Spleen (tissue), 11 donors: ENCODE data around the gene NOP56. TPM values are rescaled to one million over a fixed set of nuclear protein-coding genes. Genes with fewer than 3 reads are reported as not detected.

Experiments used
- DNase-seq: peaks from one replicate; pipeline ENCODE4 v3.0.0-alpha.2; 2020
- H3K27ac ChIP-seq, 8 donors: fragments of 200-600 bp; sonication (generic) in 7 of 8; 1 replicate in 4 of 8; 2 replicates in 4 of 8; pipeline versions ENCODE4 v1.5.0 to v1.8.0; 2016 to 2021; ENCODE audit warnings: inconsistent platforms in 4 of 8, mild to moderate bottlenecking in 4 of 8, moderate library complexity in 1 of 8
- H3K27me3 ChIP-seq, 7 donors: fragments of 200-600 bp; sonication (generic) in 6 of 7; replicated peaks in 1 of 7; 1 replicate in 4 of 7; 2 replicates in 3 of 7; pipeline versions ENCODE4 v1.5.0 to v1.8.0; 2016 to 2021; ENCODE audit warnings: inconsistent platforms in 3 of 7, mild to moderate bottlenecking in 1 of 7
- H3K36me3 ChIP-seq, 6 donors: fragments of 200-600 bp; sonication (generic) in 5 of 6; 1 replicate in 4 of 6; 2 replicates in 2 of 6; pipeline versions ENCODE4 v1.5.0 to v1.8.0; 2016 to 2021; ENCODE audit warnings: inconsistent platforms in 2 of 6
- H3K4me1 ChIP-seq, 6 donors: fragments of 200-600 bp; sonication (generic) in 5 of 6; 1 replicate in 3 of 6; 2 replicates in 3 of 6; pipeline versions ENCODE4 v1.5.0 to v1.8.0; 2016 to 2021; ENCODE audit warnings: inconsistent platforms in 3 of 6
- H3K4me3 ChIP-seq, 8 donors: fragments of 200-600 bp; sonication (generic) in 7 of 8; 1 replicate in 4 of 8; 2 replicates in 4 of 8; pipeline versions ENCODE4 v1.5.0 to v1.8.0; 2016 to 2021; ENCODE audit warnings: inconsistent platforms in 4 of 8, mild to moderate bottlenecking in 4 of 8, moderate library complexity in 2 of 8
- H3K9me3 ChIP-seq, 8 donors: fragments of 200-600 bp; sonication (generic) in 7 of 8; 1 replicate in 4 of 8; 2 replicates in 4 of 8; pipeline versions ENCODE4 v1.5.0 to v1.8.0; 2016 to 2021; ENCODE audit warnings: inconsistent platforms in 4 of 8
- POLR2A ChIP-seq, 3 donors: fragments of 450-650 bp; IDR thresholded peaks; one replicate each; pipeline ENCODE4 v1.5.1; 2017; ENCODE audit warnings: antibody characterized with exemption in 3 of 3, mild to moderate bottlenecking in 1 of 3
- POLR2AphosphoS5 ChIP-seq, 3 donors: sonication (generic); formaldehyde crosslinking; IDR thresholded peaks; one replicate each; pipeline ENCODE4 v1.5.1; 2017; ENCODE audit warnings: antibody characterized with exemption in 3 of 3
- WGBS, 5 donors: extraction: QIAGEN DNeasy Blood & Tissue Kit in 3 of 5; methylation state at CpG; one replicate each; pipeline versions ENCODE4 v1.1.5 to v1.1.7; 2013 to 2018; 5-methylcytosine and 5-hydroxymethylcytosine counted together
- intact Hi-C: fragments of 100-400 bp; cut with DNase I; formaldehyde crosslinking; loops from one replicate; pipeline ENCODE4 v1.15.0; 2023; ENCODE audit warnings: low total_unique reads
- polyA plus RNA-seq, 3 donors: library from polyadenylated mRNA; stranded (reverse); fragments of 200-250 nt; gene quantifications; one replicate each; pipeline ENCODE4 v1.2.1, GENCODE V29; 2013
- total RNA-seq, 7 donors: library from RNA; depleted of rRNA in 3 of 7; stranded (reverse); fragments of >200 nt in 3 of 7; fragmentation: NEBNext Ultra II Directional in 4 of 7; extraction: Animal tissue kit (Norgen Biotek cat#: 25700) in 4 of 7; gene quantifications; one replicate each; pipeline versions ENCODE4 v1.1.0 to v1.2.1, GENCODE V29; 2016 to 2021
- TF ChIP-seq, protein P1 (sequence below), 11 experiments: fragments of 200-600 bp in 7 of 11; fragments of 450-650 bp in 4 of 11; sonication (generic) in 4 of 11; IDR thresholded peaks in 8 of 11; conservative IDR thresholded peaks in 3 of 11; 1 replicate in 7 of 11; 2 replicates in 4 of 11; pipeline versions ENCODE4 v1.4.0 to v1.8.0; 2016 to 2021; ENCODE audit warnings: antibody characterized with exemption in 11 of 11, inconsistent platforms in 4 of 11, mild to moderate bottlenecking in 1 of 11
- donor health status: healthy with polysubstance abuse.
- donor health status: DM: no; HTN: no; CAD: no; lungs with moderate emphysema.
- donor health status: DM: no; HTN: no; CAD: no.
- donor health status: Bipolar disorder and iron deficiency.
- donor health status: healthy.
- donor health status: DM: no; HTN: no; CAD: no.
- donor health status: DM: yes; HTN: yes; CAD: no.

NOP56 gene
- total and polyA plus RNA-seq, 10 donors: 82.1 to 208 (median 136) TPM

DNA sequence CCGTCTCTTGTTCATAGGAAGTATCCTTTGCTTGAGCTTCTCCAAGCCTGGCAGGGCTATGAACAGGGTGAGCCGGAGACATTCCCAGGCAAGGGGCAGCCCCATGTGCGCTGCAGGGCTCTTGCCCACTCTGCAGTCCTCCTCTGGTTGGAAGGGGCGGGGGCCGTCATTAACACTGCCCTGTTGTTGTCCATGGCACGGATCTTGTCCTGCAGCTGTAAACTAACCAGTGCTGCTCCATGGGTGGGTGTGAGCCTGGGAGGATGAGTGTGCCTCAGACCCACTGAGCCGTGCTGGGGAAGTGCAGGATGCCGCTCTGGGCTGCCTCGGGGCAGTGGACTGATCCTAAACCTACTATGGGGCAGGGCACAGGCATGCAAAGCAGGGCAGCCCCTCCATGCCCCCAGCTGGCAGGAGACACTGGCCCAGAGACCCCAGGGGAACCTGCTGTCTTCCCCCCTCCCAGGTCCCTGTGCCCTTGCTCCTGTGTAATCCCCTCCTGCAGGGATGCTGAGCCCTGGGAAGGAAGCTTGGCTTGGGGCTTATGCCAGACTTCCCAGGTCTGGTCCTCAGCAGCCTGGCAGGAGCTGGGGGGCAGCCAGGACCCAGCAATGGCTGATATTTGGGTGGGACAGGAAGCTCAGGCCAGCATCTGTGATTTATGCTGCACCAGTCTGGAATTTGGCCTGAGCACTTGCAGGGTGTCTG, 48.6 kb downstream of the NOP56 start:
- no peaks in the 10 kb centered on the region for H3K36me3 ChIP-seq
- WGBS, 5 donors: 78 to 100% (median 82%) methylated on average over 1 to 9 of the region's 9 CpGs
- H3K27me3 ChIP-seq: peaks cover 0 to 54% (median 5%) of the 10 kb centered on the region in 7 donors
- TF ChIP-seq POLR2A (IDR thresholded peaks at IDR 0.05) (no peak), POLR2AphosphoS5 (IDR thresholded peaks at IDR 0.05) (no peak)
- TF ChIP-seq, protein P1, sequence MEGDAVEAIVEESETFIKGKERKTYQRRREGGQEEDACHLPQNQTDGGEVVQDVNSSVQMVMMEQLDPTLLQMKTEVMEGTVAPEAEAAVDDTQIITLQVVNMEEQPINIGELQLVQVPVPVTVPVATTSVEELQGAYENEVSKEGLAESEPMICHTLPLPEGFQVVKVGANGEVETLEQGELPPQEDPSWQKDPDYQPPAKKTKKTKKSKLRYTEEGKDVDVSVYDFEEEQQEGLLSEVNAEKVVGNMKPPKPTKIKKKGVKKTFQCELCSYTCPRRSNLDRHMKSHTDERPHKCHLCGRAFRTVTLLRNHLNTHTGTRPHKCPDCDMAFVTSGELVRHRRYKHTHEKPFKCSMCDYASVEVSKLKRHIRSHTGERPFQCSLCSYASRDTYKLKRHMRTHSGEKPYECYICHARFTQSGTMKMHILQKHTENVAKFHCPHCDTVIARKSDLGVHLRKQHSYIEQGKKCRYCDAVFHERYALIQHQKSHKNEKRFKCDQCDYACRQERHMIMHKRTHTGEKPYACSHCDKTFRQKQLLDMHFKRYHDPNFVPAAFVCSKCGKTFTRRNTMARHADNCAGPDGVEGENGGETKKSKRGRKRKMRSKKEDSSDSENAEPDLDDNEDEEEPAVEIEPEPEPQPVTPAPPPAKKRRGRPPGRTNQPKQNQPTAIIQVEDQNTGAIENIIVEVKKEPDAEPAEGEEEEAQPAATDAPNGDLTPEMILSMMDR (IDR thresholded peaks at IDR 0.05 in 8 of 11, conservative IDR thresholded peaks at IDR 0.05 in 3 of 11): no peak
- H3K9me3 ChIP-seq: no peaks in the 10 kb centered on the region
- no peak for DNase-seq
- H3K4me3 ChIP-seq: no peak overlapping the region
- no peak overlapping the region for H3K27ac ChIP-seq
- no peaks in the 10 kb centered on the region for H3K4me1 ChIP-seq
- intact Hi-C loops: no loop called here

DNA sequence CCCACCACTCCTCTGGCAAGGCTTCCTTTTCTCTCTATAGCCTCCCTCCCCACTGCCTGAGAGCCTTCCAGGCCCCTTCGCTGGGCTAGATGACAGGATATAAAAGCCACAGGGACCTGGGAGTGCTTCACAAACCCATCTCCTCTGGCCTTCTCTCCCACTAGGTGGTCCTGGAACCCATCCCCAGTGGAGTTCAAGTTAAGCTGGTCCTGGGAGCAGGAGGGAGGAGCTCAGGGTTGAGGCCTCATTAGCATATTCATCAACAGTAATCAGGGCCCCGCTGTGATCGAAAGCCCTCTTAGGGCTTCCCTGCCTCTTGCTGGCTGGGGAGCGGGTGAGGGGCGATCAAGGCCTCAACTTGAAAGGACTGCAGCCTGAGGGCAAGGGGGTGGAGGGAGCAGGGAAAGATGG, 49.2 kb downstream of the NOP56 start:
- 64 to 87% (median 82%) methylated on average over 5 of the region's 5 CpGs for WGBS, 5 donors
- peaks cover 0 to 52% (median 5%) of the 10 kb centered on the region in 7 donors for H3K27me3 ChIP-seq
- H3K27ac ChIP-seq: no peak overlapping the region
- intact Hi-C loops: no loop called here
- no peaks in the 10 kb centered on the region for H3K4me1 ChIP-seq
- no peak for TF ChIP-seq POLR2A (IDR thresholded peaks at IDR 0.05)
- TF ChIP-seq, protein P1 (IDR thresholded peaks at IDR 0.05 in 8 of 11, conservative IDR thresholded peaks at IDR 0.05 in 3 of 11): no peak
- TF ChIP-seq POLR2AphosphoS5 (IDR thresholded peaks at IDR 0.05): no peak
- no peak for DNase-seq
- no peaks in the 10 kb centered on the region for H3K9me3 ChIP-seq
- H3K4me3 ChIP-seq: no peak overlapping the region
- no peaks in the 10 kb centered on the region for H3K36me3 ChIP-seq

DNA sequence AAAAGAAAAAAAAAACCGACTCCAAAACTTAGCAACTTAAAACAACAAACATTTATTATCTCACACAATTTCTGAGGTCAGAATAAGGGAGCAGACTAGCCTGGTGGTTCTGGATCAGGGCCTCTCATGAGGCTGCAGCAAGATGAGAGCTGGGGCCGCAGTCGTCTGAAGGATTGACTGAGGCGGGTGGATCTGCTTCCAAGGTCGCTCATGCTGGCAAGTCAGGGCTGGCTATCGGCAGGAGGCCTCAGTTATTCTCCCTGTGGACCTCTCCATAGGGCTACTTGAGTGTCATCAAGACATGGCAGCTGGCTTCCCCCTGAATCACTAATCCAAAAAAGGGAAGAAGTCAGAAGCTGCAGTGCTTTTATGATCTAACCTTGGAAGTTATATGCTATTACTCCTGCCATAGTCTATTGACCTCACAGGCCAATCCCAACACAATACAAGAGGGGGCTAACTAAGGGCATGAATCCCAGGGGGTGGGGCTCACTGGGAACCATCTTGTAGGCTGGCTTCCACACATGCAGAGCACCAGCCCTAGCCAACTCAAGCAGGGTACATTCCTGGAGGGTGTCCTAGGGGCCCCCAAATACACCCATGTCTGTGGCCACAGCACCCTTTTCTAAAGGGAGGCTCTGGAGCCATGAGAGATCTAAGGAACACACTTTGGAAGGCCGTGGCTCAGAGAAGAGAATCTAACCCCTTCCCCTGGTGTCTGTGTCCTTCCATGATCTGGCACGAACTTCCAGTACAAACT, 51.5 kb downstream of the NOP56 start:
- WGBS, 5 donors: 83 to 93% (median 90%) methylated on average over 8 of the region's 8 CpGs
- H3K27me3 ChIP-seq: peaks cover 0 to 32% (median 0%) of the 10 kb centered on the region in 7 donors
- H3K27ac ChIP-seq: no peak overlapping the region
- intact Hi-C loops: no loop called here
- H3K4me1 ChIP-seq: no peaks in the 10 kb centered on the region
- no peak overlapping the region for H3K4me3 ChIP-seq
- no peaks in the 10 kb centered on the region for H3K36me3 ChIP-seq
- no peak for DNase-seq
- no peaks in the 10 kb centered on the region for H3K9me3 ChIP-seq
- no peak for TF ChIP-seq POLR2A (IDR thresholded peaks at IDR 0.05)
- no peak for TF ChIP-seq POLR2AphosphoS5 (IDR thresholded peaks at IDR 0.05)
- TF ChIP-seq, protein P1 (IDR thresholded peaks at IDR 0.05 in 8 of 11, conservative IDR thresholded peaks at IDR 0.05 in 3 of 11): no peak
